Hematopoietic multipotent progenitor cell (in vitro differentiated cells): ENCODE data around the gene AGAP9. TPM values are rescaled to one million over a fixed set of nuclear protein-coding genes. Genes with fewer than 3 reads are reported as not detected.

Experiments
- DNase-seq, 3 donors: peaks; one replicate each; pipeline ENCODE4 v3.0.0-alpha.2; 2011 to 2015; ENCODE audit warnings: low read depth in 2 of 3, low spot score in 2 of 3
- small RNA-seq: library from RNA; depleted of rRNA; stranded (forward); fragments of <200 nt; gene quantifications from one replicate; pipeline ENCODE3, GENCODE V24; 2012
- total RNA-seq: library from RNA; depleted of rRNA; stranded (reverse); fragments of >200 nt; gene quantifications from one replicate; pipeline ENCODE4 v1.2.3, GENCODE V29; 2012

Gene AGAP9
- total RNA-seq, 1 donor, result 9.2 TPM

GRCh38 chr10:47458466-47459154 is 64.8 kb downstream of the AGAP9 start:
- DNase-seq, result no peak

DNA sequence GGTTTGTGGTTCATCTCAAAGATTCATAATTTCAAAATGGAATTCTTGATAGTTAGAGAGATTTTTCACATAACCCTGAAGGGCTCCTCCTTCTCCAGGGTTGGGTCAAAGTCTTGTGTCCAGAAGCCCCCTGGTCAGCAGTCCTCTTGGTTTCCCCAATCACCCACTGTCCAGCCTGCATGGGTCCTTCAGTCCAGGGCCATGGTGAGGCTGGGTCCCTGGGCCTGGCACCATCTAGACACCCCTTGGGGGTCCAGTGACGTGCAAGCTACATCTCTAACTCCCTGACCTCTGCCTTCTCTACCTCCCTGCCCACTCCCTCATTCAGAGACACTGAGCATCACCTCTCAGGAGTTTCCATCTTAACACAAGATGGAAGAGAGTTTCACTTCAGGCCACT is 65.6 kb downstream of the AGAP9 start:
- DNase-seq, result no peak

GRCh38 chr10:47457528-47457820 is 66.0 kb downstream of the AGAP9 start:
- no peak for DNase-seq

GRCh38 chr10:47456794-47457527 is 66.5 kb downstream of the AGAP9 start:
- DNase-seq, result no peak

- DNase-seq, result no peak
Measured at GRCh38 chr10:47456079-47456785, 67.2 kb downstream of the AGAP9 start.

- peak in 1 of 3 donors; percentile 21 for DNase-seq
Measured at GRCh38 chr10:47455350-47456078, 67.9 kb downstream of the AGAP9 start.

DNA sequence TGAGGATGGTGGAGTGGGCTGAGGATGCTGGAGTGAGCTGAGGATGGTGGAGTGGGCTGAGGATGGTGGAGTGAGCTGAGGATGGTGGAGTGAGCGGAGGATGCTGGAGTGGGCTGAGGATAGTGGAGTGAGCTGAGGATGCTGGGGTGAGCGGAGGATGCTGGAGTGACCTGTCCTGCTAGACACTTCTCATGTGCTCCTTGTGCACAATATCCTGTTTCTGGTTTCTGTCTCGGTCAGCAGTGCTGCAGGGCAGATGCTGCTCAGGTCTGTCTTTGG is 68.7 kb downstream of the AGAP9 start:
- no peak for DNase-seq

GRCh38 chr10:47454008-47454779 is 69.2 kb downstream of the AGAP9 start:
- no peak for DNase-seq

DNA sequence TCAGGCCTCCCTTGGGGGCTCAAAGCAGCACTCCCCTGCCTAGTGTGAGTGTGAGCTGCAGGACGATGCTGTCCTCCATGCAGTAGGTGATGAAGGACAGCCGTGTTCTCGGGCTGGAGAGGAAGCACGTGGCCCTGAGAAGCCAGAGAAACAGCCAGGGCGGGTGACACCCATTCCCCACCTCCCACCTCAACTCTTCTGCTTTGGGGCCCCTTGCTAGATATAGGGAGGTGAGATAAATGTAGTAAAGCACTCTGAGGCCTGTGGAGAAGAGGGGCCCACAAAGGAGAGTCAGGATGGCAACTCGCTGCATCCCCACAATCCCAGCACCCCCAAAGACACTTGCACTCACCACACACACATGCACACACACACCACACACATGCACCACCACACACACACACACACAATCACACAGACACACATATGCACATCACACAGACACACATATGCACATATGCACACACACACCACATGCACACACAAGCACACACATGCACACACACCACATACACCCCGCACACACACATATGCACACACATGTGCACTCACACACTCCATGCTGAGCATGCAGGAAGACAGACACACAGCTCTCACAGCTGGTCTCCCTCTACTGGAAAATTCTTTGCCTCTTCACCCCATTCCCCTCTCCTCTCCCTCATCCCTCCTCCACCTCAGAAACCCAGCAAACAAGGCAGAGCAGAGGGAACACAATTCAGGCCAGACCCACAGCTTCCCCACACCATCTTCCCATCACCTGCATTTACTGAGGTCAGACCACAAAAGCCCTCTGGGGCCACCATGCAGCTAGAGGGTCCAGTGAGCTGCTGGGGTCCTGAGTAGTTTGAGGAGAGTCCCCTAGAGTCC is 70.1 kb downstream of the AGAP9 start:
- DNase-seq, result no peak

- no peak for DNase-seq
Measured at GRCh38 chr10:47452495-47453140, 70.8 kb downstream of the AGAP9 start.

DNA sequence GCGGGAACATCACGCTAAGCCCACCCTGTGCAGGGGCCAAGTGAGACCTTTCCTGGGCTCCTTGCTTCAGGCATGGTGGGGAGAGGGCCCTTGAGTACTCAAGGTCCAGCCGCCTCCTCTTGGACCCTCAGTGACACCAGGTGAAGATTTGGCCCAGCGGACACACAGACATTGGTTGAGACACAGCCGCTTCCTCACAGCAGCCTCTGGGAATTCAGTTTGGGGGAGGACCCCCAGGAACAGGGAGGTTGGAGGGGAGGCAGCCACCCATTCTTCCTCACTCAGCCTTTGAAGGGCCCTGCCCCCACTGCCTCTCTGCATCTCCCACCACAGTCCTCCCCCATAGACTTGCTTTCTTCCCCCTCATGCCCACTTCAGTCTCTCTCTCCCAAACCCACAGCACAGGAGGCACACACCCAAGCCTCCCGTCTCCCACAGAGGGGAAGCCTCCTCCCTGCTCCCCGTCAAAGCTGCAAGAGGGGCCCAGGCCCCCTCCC is 71.4 kb downstream of the AGAP9 start:
- DNase-seq, result no peak

Small RNA genes lying within 50 kb of the gene (small RNA-seq; reads per million reads assigned to genes)
- gene AL591684.3 (not detected), gene RNA5SP312 (not detected)

Other genes with a start within 250 kb of the AGAP9 start
- 1.1 TPM for gene GDF10, start 223.4 kb downstream of the AGAP9 start, total RNA-seq
- gene GDF2, start 201.2 kb downstream of the AGAP9 start, total RNA-seq, result not detected
- not detected for gene RBP3, start 175.3 kb downstream of the AGAP9 start, total RNA-seq
- gene ZNF488, start 139.3 kb downstream of the AGAP9 start, total RNA-seq, result 0.27 TPM
- under 0.01 TPM for gene ANXA8, start 39.5 kb downstream of the AGAP9 start, total RNA-seq
- not detected for gene FAM25G, start 31.9 kb downstream of the AGAP9 start, total RNA-seq
- under 0.01 TPM for gene SYT15B, start 240.0 kb upstream of the AGAP9 start, total RNA-seq